ENCODE results near the gene KAZN.

Gene KAZN

GRCh38 chr1:14724246-14724645 lies 125.8 kb downstream of the KAZN start:
- DNase-seq (ENCODE audit: low read depth): peak; percentile 80
- no peak overlapping the region for H3K4me3 ChIP-seq (ENCODE audit: low read length)
- TF ChIP-seq, protein P1, sequence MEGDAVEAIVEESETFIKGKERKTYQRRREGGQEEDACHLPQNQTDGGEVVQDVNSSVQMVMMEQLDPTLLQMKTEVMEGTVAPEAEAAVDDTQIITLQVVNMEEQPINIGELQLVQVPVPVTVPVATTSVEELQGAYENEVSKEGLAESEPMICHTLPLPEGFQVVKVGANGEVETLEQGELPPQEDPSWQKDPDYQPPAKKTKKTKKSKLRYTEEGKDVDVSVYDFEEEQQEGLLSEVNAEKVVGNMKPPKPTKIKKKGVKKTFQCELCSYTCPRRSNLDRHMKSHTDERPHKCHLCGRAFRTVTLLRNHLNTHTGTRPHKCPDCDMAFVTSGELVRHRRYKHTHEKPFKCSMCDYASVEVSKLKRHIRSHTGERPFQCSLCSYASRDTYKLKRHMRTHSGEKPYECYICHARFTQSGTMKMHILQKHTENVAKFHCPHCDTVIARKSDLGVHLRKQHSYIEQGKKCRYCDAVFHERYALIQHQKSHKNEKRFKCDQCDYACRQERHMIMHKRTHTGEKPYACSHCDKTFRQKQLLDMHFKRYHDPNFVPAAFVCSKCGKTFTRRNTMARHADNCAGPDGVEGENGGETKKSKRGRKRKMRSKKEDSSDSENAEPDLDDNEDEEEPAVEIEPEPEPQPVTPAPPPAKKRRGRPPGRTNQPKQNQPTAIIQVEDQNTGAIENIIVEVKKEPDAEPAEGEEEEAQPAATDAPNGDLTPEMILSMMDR (conservative IDR thresholded peaks at IDR 0.05; ENCODE audit: low read depth, low read length): no peak

- H3K4me3 ChIP-seq (ENCODE audit: low read length): no peak overlapping the region
- no peak for DNase-seq (ENCODE audit: low read depth)
- TF ChIP-seq, protein P1 (conservative IDR thresholded peaks at IDR 0.05; ENCODE audit: low read depth, low read length): no peak
Measured at GRCh38 chr1:14724678-14725077, 126.2 kb downstream of the KAZN start.

- no peak for DNase-seq (ENCODE audit: low read depth)
- TF ChIP-seq, protein P1 (conservative IDR thresholded peaks at IDR 0.05; ENCODE audit: low read depth, low read length): no peak
- no peak overlapping the region for H3K4me3 ChIP-seq (ENCODE audit: low read length)
Measured at GRCh38 chr1:14725238-14725637, 126.8 kb downstream of the KAZN start.

DNA sequence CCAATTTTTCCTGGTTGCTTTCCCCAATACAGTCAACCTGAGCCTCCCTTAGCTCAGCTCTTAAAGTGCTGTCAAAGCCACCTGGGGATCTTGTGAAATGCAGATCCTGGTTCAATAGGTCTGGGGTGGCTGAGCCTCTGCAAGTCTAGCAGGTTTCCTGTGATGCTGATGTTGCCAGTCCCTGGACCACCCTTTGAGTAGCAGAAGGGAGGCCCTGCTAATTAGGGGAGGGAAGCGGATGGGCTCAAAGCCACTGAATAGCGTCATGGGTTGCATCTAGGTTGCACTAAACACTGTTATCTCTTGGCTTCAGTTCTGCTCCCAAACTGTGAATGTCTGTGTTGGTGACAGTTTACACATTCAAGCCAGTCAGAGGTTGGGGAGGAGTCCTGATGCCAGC lies 127.2 kb downstream of the KAZN start:
- TF ChIP-seq, protein P1 (conservative IDR thresholded peaks at IDR 0.05; ENCODE audit: low read depth, low read length): no peak
- DNase-seq (ENCODE audit: low read depth): no peak

GRCh38 chr1:14726606-14727005 lies 128.1 kb downstream of the KAZN start:
- DNase-seq (ENCODE audit: low read depth): no peak
- TF ChIP-seq, protein P1 (conservative IDR thresholded peaks at IDR 0.05; ENCODE audit: low read depth, low read length): no peak
- no peak overlapping the region for H3K4me3 ChIP-seq (ENCODE audit: low read length)

More for the DNA sequence above, 127.2 kb downstream of the KAZN start:
- H3K4me3 ChIP-seq (ENCODE audit: low read length): no peak overlapping the region

DNA sequence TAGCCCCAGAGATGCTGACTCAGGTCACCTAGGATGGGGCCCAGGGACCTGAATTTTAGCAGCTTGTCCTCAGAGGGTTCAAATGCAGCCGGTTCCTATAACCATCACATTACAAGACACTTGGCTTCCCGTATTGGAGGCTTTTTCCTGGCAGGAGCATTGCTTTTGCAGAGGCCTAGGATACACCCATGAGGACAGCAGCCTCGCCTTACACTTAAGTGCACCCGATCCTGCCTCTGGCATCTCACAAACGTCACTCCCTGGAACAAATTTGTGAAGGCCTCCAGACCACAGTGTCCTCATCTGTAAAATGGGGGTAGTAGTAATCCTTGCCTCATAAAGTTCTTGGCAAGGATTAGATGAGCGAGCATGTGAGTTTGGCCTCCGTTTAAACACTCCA lies 130.0 kb downstream of the KAZN start:
- TF ChIP-seq, protein P1 (conservative IDR thresholded peaks at IDR 0.05; ENCODE audit: low read depth, low read length): no peak
- DNase-seq (ENCODE audit: low read depth): no peak
- H3K4me3 ChIP-seq (ENCODE audit: low read length): no peak overlapping the region

GRCh38 chr1:14732728-14733047 lies 134.2 kb downstream of the KAZN start:
- TF ChIP-seq, protein P1 (conservative IDR thresholded peaks at IDR 0.05; ENCODE audit: low read depth, low read length): no peak
- DNase-seq (ENCODE audit: low read depth): no peak
- H3K4me3 ChIP-seq (ENCODE audit: low read length): no peak overlapping the region
